GM21576 (cell line): ENCODE data around the gene SAXO1.

Experiments used
- ATAC-seq: cut with Tn5 transposase; IDR thresholded peaks from one replicate; pipeline ENCODE4 v1.9.1; 2021; ENCODE audit warnings: mild to moderate bottlenecking, moderate library complexity; ENCODE audit not compliant: unreplicated experiment

The SAXO1 gene

GRCh38 chr9:18888290-18888689 is 144.7 kb downstream of the SAXO1 start:
- no peak for ATAC-seq

DNA sequence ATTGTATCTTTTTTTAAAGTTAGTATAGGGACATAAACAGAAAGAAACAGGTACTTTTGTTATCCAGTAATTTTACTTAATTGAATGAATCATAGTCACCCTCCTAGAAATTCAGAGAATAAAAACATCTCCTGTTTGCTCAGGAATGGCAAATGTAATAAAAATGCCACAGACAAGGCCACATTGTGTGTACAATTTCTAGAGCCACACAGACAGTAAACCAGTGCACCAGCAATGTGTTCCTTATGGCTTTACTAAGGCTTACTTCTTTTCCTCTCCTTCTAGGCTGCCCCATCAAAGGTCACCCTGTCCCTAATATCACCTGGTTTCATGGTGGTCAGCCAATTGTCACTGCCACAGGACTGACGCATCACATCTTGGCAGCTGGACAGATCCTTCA is 145.5 kb downstream of the SAXO1 start:
- no peak for ATAC-seq

- no peak for ATAC-seq
Measured at GRCh38 chr9:18881758-18882157, 151.3 kb downstream of the SAXO1 start.

GRCh38 chr9:18877984-18878383 is 155.0 kb downstream of the SAXO1 start:
- no peak for ATAC-seq
